ENCODE measurements around the gene TBCB.

TBCB gene

DNA sequence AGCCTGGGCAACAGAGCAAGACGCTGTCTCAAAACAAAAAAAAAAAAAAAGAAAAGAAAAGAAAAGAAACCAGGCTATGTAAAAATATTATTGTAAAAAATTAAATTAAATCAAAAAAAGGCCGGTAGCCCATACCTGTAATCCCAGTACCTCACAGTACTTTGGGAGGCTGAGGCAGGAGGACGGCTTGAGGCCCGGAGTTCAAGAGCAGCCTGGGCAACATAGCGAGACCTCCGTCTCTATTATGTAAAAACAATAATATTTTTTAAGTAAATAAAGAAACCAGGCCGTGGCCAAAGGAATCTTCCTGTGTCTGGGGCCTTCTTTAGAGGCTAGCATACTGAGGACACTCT is 23.8 kb downstream of the TBCB start:
- H3K27ac ChIP-seq (ENCODE audit: low read depth, low read length) = peak overlapping the region; percentile 49
- no peaks in the 10 kb centered on the region for H3K36me3 ChIP-seq (ENCODE audit: low read length)
- peaks cover 7% of the 10 kb centered on the region; the same call in 1 of the 2 replicates for H3F3A ChIP-seq (ENCODE audit: insufficient read depth)
- peak overlapping the region; percentile 76 for H3K4me2 ChIP-seq (ENCODE audit: low read depth, low read length, poor library complexity, severe bottlenecking)
- peaks cover 13% of the 10 kb centered on the region; the same call in 1 of the 2 replicates for H3K79me2 ChIP-seq (ENCODE audit: insufficient read depth, low read length)
- H3K9me2 ChIP-seq (replicated peaks; ENCODE audit: insufficient read depth, low read length) = no peaks in the 10 kb centered on the region
- peak overlapping the region; percentile 87 for H2AFZ ChIP-seq (ENCODE audit: low read depth, low read length, severe bottlenecking)
- H4K20me1 ChIP-seq (ENCODE audit: low read depth, low read length) = no peaks in the 10 kb centered on the region
- peak overlapping the region; percentile 93 for H3K4me3 ChIP-seq (ENCODE audit: insufficient read depth, low read length, poor library complexity, severe bottlenecking)
- TF ChIP-seq EZH2phosphoT487 (conservative IDR thresholded peaks at IDR 0.05; ENCODE audit: low read length) = no peak
- TF ChIP-seq, protein P1, sequence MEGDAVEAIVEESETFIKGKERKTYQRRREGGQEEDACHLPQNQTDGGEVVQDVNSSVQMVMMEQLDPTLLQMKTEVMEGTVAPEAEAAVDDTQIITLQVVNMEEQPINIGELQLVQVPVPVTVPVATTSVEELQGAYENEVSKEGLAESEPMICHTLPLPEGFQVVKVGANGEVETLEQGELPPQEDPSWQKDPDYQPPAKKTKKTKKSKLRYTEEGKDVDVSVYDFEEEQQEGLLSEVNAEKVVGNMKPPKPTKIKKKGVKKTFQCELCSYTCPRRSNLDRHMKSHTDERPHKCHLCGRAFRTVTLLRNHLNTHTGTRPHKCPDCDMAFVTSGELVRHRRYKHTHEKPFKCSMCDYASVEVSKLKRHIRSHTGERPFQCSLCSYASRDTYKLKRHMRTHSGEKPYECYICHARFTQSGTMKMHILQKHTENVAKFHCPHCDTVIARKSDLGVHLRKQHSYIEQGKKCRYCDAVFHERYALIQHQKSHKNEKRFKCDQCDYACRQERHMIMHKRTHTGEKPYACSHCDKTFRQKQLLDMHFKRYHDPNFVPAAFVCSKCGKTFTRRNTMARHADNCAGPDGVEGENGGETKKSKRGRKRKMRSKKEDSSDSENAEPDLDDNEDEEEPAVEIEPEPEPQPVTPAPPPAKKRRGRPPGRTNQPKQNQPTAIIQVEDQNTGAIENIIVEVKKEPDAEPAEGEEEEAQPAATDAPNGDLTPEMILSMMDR (IDR thresholded peaks at IDR 0.05; ENCODE audit: insufficient read depth, low read length, poor library complexity, severe bottlenecking) = no peak
- H3K9ac ChIP-seq (ENCODE audit: low read length) = peak overlapping the region; percentile 91
- no peaks in the 10 kb centered on the region for H3K27me3 ChIP-seq (ENCODE audit: low read length)
- H3K9me3 ChIP-seq (ENCODE audit: insufficient read depth, low read length) = no peaks in the 10 kb centered on the region

DNA sequence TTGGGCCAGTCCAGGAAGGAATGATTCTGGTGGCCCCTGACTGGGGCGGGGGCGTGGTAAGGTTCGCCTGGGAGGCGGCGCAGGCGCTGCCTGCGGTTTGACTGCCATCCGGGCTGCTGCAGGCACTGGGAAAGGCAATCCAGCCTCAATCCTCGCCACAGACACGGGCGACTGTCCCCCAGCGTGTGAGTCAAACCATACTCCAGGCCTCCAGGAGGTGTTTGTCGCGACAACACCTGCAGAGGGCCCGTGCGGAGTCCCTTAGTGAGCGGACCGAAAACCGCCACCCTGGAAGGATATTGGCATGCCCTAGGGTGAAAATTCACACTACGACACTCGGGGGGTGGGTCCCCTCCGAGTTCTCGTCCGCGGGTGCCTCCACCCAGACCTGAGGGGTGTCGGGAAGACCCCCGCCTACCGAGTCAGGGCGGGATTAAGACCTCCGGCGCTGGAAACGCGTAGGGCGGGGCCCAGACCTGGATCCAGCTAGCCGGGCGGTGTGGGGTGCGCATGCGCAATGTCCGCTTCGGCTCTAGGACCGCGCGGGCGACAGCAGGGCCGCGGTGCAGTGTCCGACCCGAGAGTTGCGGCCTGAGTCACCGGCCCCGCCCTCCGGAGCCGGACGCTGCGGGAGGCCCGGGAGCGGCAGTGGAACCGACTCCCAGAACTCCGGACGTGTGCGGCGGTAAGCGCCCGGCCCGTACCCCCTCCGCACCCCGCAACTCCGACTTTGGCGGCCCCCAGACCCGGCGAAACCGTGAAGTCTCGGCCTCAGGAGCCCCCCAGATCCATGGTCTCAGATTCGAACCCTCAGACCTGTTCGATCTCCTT is 24.4 kb downstream of the TBCB start, which contains the start of gene CAPNS1:
CAPNS1 (plus strand) TSS at position 594 of the 831 bp plus-strand sequence. CDS start 946 bp downstream, outside the sequence.
- no peaks in the 10 kb centered on the region for H4K20me1 ChIP-seq (ENCODE audit: low read depth, low read length)
- no peaks in the 10 kb centered on the region for H3K9me3 ChIP-seq (ENCODE audit: insufficient read depth, low read length)
- peak within 1 kb of the TSS; percentile 93 for H3K4me3 ChIP-seq (ENCODE audit: insufficient read depth, low read length, poor library complexity, severe bottlenecking)
- H3K27me3 ChIP-seq (ENCODE audit: low read length) = no peaks in the 10 kb centered on the region
- peaks cover 7% of the 10 kb centered on the region; the same call in 1 of the 2 replicates for H3F3A ChIP-seq (ENCODE audit: insufficient read depth)
- peak within 1 kb of the TSS; percentile 91 for H3K9ac ChIP-seq (ENCODE audit: low read length)
- peak within 1 kb of the TSS; percentile 76 for H3K4me2 ChIP-seq (ENCODE audit: low read depth, low read length, poor library complexity, severe bottlenecking)
- H3K36me3 ChIP-seq (ENCODE audit: low read length) = no peaks in the 10 kb centered on the region
- no peaks in the 10 kb centered on the region for H3K9me2 ChIP-seq (replicated peaks; ENCODE audit: insufficient read depth, low read length)
- H3K27ac ChIP-seq (ENCODE audit: low read depth, low read length) = peak within 1 kb of the TSS; percentile 68
- H3K79me2 ChIP-seq (ENCODE audit: insufficient read depth, low read length) = peaks cover 13% of the 10 kb centered on the region; the same call in 1 of the 2 replicates
- TF ChIP-seq, protein P1 (IDR thresholded peaks at IDR 0.05; ENCODE audit: insufficient read depth, low read length, poor library complexity, severe bottlenecking) = no peak
- no peak for TF ChIP-seq EZH2phosphoT487 (conservative IDR thresholded peaks at IDR 0.05; ENCODE audit: low read length)
- peak within 1 kb of the TSS; percentile 87 for H2AFZ ChIP-seq (ENCODE audit: low read depth, low read length, severe bottlenecking)

DNA sequence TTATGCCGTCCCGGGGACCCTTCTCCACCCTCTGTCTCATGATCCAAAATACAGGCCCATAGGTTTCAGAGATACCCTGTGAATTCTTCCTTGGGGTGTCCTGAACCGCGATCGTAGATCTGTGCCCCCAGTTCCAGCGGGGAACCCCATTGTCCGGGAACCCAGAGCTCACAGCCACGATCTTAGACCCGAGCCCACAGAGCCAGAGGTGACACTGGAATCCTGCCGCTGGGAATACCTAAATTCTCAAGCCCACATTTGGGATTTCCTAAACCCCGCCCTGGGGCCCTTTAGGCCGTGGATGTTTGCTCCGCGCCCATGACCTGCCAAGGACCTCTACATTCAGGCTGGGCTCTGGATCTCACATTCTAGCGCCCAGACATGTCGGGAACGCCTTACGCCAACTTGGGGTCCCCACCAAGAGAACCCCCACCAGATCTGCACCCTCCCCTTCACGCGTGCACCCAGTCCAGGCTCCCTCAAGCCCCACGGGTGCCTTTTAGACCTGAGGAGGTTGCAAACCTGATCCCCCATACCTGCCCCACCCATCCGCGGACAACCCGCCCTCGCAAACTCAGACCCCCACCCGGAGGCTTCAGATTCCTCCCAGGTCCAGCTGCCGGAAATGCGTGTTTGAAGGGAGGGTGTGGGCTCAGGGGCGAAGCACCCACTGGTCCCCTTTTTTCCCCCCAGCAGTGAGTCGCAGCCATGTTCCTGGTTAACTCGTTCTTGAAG is 25.2 kb downstream of the TBCB start:
- TF ChIP-seq EZH2phosphoT487 (conservative IDR thresholded peaks at IDR 0.05; ENCODE audit: low read length) = no peak
- TF ChIP-seq, protein P1 (IDR thresholded peaks at IDR 0.05; ENCODE audit: insufficient read depth, low read length, poor library complexity, severe bottlenecking) = no peak
- Histone ChIP-seq H3K36me3 (ENCODE audit: low read length) (no peaks in the 10 kb centered on the region), H3K9ac (ENCODE audit: low read length) (peak overlapping the region; percentile 91), H3K9me2 (replicated peaks; ENCODE audit: insufficient read depth, low read length) (no peaks in the 10 kb centered on the region), H3K27me3 (ENCODE audit: low read length) (no peaks in the 10 kb centered on the region), H3K9me3 (ENCODE audit: insufficient read depth, low read length) (no peaks in the 10 kb centered on the region), H4K20me1 (ENCODE audit: low read depth, low read length) (no peaks in the 10 kb centered on the region), H3K4me2 (ENCODE audit: low read depth, low read length, poor library complexity, severe bottlenecking) (peak overlapping the region; percentile 73), H3K79me2 (ENCODE audit: insufficient read depth, low read length) (peaks cover 13% of the 10 kb centered on the region; the same call in 1 of the 2 replicates), H3K4me3 (ENCODE audit: insufficient read depth, low read length, poor library complexity, severe bottlenecking) (peak overlapping the region; percentile 93), H3K27ac (ENCODE audit: low read depth, low read length) (peak overlapping the region; percentile 68), H3F3A (ENCODE audit: insufficient read depth) (peaks cover 7% of the 10 kb centered on the region; the same call in 1 of the 2 replicates), H2AFZ (ENCODE audit: low read depth, low read length, severe bottlenecking) (peak overlapping the region; percentile 66)

Measured in SU-DHL-6 (cell line).